22Rv1 (cell line): ENCODE data around the gene GULP1.

ENCODE experiments used
- H3K27ac ChIP-seq: fragments of 450-650 bp; 2 replicates; pipeline ENCODE4 v1.5.1; 2017
- CTCF ChIP-seq: fragments of 450-650 bp; IDR thresholded peaks from 2 replicates; pipeline ENCODE4 v1.5.1; 2017; ENCODE audit warnings: mild to moderate bottlenecking
- ZFX ChIP-seq: fragments of 450-650 bp; IDR thresholded peaks from 2 replicates; pipeline ENCODE4 v1.6.1; 2017; ENCODE audit warnings: antibody characterized with exemption, borderline replicate concordance

The GULP1 gene

GRCh38 chr2:188378371-188378950 lies 86.8 kb downstream of the GULP1 start:
- no peak for TF ChIP-seq CTCF
- TF ChIP-seq ZFX = no peak
- no peak overlapping the region for H3K27ac ChIP-seq

DNA sequence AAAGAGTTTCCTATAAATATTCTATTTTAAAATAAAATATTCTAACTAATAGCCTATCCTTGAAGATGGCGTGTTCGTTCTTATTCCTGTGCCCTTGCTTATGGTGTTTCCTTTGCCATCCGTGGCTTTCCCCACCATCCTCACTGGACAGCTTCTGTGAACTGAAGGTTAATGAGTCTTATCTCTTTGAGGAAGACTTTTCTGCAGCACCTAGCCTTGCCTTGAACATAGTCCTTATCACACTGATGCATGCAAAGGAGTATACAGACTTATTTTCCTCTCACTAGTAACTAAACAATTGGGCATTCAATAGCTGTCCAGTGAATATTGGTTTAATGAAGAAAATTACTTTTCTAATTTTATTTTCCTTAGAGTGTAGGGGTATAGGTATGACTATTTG lies 88.1 kb downstream of the GULP1 start:
- H3K27ac ChIP-seq = 0 out of 2 replicates have a peak overlapping the region, but pooled peaks have one; percentile 15
- no peak for TF ChIP-seq CTCF
- no peak for TF ChIP-seq ZFX

GRCh38 chr2:188380280-188380679 lies 88.6 kb downstream of the GULP1 start:
- TF ChIP-seq ZFX = no peak
- TF ChIP-seq CTCF = no peak
- 0 out of 2 replicates have a peak overlapping the region, but pooled peaks have one; percentile 15 for H3K27ac ChIP-seq

DNA sequence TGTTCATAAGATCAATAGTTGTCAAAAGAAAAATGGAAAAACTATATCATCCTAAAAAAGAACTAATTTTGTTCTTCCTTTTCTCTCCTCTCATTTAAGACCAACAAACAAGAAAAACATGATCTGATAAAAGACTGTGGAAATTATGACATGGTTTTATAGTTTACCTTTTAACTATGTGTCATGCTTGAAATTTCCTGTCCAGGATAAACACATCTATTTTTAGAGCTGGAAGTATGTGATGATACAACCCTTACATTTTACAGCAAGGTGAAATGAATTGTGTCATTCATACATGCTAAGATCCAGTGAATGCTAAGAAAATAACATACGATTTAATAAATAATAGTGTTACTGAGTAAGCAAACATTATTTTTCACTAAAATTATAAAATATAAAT lies 89.9 kb downstream of the GULP1 start:
- H3K27ac ChIP-seq = peak overlapping the region; percentile 50

GRCh38 chr2:188382107-188382506 lies 90.4 kb downstream of the GULP1 start:
- peak overlapping the region; percentile 50 for H3K27ac ChIP-seq
- TF ChIP-seq CTCF = no peak
- TF ChIP-seq ZFX = no peak

More for the DNA sequence above, 89.9 kb downstream of the GULP1 start:
- TF ChIP-seq ZFX (no peak), CTCF (no peak)

GRCh38 chr2:188383158-188383557 lies 91.5 kb downstream of the GULP1 start:
- peak overlapping the region; percentile 50 for H3K27ac ChIP-seq
- TF ChIP-seq CTCF (no peak), ZFX (no peak)

DNA sequence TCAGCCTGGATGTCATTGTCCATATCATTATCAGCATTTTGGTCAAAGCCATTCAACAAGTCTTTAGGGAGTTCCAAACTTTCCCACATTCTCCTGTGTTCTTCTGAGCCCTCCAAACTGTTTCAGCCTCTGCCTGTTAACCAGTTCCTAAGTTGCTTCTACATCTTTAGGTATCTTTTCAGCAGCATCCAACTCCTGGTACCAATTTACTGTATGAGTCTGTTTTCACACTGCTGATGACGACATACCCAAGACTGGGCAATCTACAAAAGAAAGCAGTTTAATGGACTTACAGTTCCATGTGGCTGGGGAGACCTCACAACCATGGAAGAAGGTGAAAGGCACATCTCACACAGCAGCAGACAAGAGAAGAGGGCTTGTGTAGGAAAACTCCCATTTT lies 94.2 kb downstream of the GULP1 start:
- H3K27ac ChIP-seq = no peak overlapping the region
- TF ChIP-seq CTCF = no peak
- TF ChIP-seq ZFX = no peak
